H9 (cell line): Measurements from ENCODE around the gene DNAI7. TPM values are rescaled to one million over a fixed set of nuclear protein-coding genes. Genes with fewer than 3 reads are reported as not detected.

Experiments used
- DNase-seq: peaks from one replicate; pipeline ENCODE4 v3.0.0-alpha.2; 2017
- H2AFZ ChIP-seq: one replicate; pipeline ENCODE4 v1.6.1; 2013; ENCODE audit warnings: mild to moderate bottlenecking, low read length, control low read depth, moderate library complexity
- H2AK5ac ChIP-seq: 2 replicates; pipeline ENCODE4 v1.6.1; 2013; ENCODE audit warnings: low read length, control low read depth, mixed read lengths; ENCODE audit not compliant: insufficient read length
- H2BK120ac ChIP-seq: one replicate; pipeline ENCODE4 v1.6.1; 2013; ENCODE audit warnings: low read depth, mild to moderate bottlenecking, low read length, control low read depth, inconsistent platforms; ENCODE audit not compliant: poor library complexity, severe bottlenecking
- H2BK12ac ChIP-seq: 2 replicates; pipeline ENCODE4 v1.6.1; 2013; ENCODE audit warnings: low read length, control low read depth, mixed read lengths, low read depth; ENCODE audit not compliant: insufficient read length
- H2BK15ac ChIP-seq: 2 replicates; pipeline ENCODE4 v1.6.1; 2013; ENCODE audit warnings: low read depth, low read length, control low read depth
- H2BK20ac ChIP-seq: one replicate; pipeline ENCODE4 v1.6.1; 2013; ENCODE audit warnings: low read depth, mild to moderate bottlenecking, low read length, control low read depth, inconsistent platforms; ENCODE audit not compliant: poor library complexity, severe bottlenecking
- H2BK5ac ChIP-seq: 2 replicates; pipeline ENCODE4 v1.6.1; 2013; ENCODE audit warnings: low read length, control low read depth, mixed read lengths; ENCODE audit not compliant: insufficient read length
- H3K14ac ChIP-seq: 2 replicates; pipeline ENCODE4 v1.6.1; 2013; ENCODE audit warnings: low read length, control low read depth; ENCODE audit not compliant: insufficient read depth
- H3K18ac ChIP-seq: 2 replicates; pipeline ENCODE4 v1.6.1; 2013; ENCODE audit warnings: low read depth, mild to moderate bottlenecking, mixed read lengths, low read length, control low read depth; ENCODE audit not compliant: insufficient read length
- H3K23ac ChIP-seq: 2 replicates; pipeline ENCODE4 v1.6.1; 2013; ENCODE audit warnings: low read length, control low read depth, mixed read lengths, low read depth; ENCODE audit not compliant: insufficient read length
- H3K23me2 ChIP-seq: 2 replicates; pipeline ENCODE4 v1.6.1; 2013; ENCODE audit warnings: low read depth, mild to moderate bottlenecking, mixed read lengths, low read length, control low read depth; ENCODE audit not compliant: insufficient read length, poor library complexity, severe bottlenecking
- H3K27ac ChIP-seq: 2 replicates; pipeline ENCODE4 v1.5.1; 2013; ENCODE audit warnings: low read length, control low read depth, mixed read lengths, low read depth; ENCODE audit not compliant: insufficient read length
- H3K27me3 ChIP-seq: 2 replicates; pipeline ENCODE4 v1.6.1; 2013; ENCODE audit warnings: low read length, control low read depth, inconsistent platforms; ENCODE audit not compliant: insufficient read depth
- H3K4ac ChIP-seq: 2 replicates; pipeline ENCODE4 v1.6.1; 2013; ENCODE audit warnings: low read depth, mild to moderate bottlenecking, control low read depth, inconsistent platforms, low read length, moderate library complexity
- H3K4me1 ChIP-seq: 2 replicates; pipeline ENCODE4 v1.6.1; 2013; ENCODE audit warnings: low read length, control low read depth, inconsistent platforms; ENCODE audit not compliant: insufficient read depth
- H3K4me2 ChIP-seq: 2 replicates; pipeline ENCODE4 v1.6.1; 2013; ENCODE audit warnings: low read length, control low read depth, mixed read lengths; ENCODE audit not compliant: insufficient read length, insufficient read depth
- H3K56ac ChIP-seq: 2 replicates; pipeline ENCODE4 v1.6.1; 2013; ENCODE audit warnings: low read depth, mild to moderate bottlenecking, mixed read lengths, low read length, control low read depth; ENCODE audit not compliant: insufficient read length
- H3K79me1 ChIP-seq: 2 replicates; pipeline ENCODE4 v1.6.1; 2013; ENCODE audit warnings: low read depth, mild to moderate bottlenecking, moderate library complexity, low read length, control low read depth, inconsistent platforms; ENCODE audit not compliant: insufficient read depth, poor library complexity, severe bottlenecking
- H3K79me2 ChIP-seq: 2 replicates; pipeline ENCODE4 v1.6.1; 2013; ENCODE audit warnings: low read length, control low read depth, inconsistent platforms; ENCODE audit not compliant: insufficient read depth
- H3K9ac ChIP-seq: 2 replicates; pipeline ENCODE4 v1.6.1; 2013; ENCODE audit warnings: low read length, control low read depth, mixed read lengths; ENCODE audit not compliant: insufficient read length; ENCODE audit errors: extremely low read depth
- H3K9me3 ChIP-seq: one replicate; pipeline ENCODE4 v1.6.1; 2013; ENCODE audit warnings: low read depth, low read length, inconsistent platforms; ENCODE audit not compliant: control insufficient read depth
- H3T11ph ChIP-seq: one replicate; pipeline ENCODE4 v1.6.1; 2013; ENCODE audit warnings: mild to moderate bottlenecking, low read length, control low read depth, inconsistent platforms
- H4K20me1 ChIP-seq: one replicate; pipeline ENCODE4 v1.6.1; 2013; ENCODE audit not compliant: control insufficient read depth, insufficient read length, insufficient read depth
- H4K5ac ChIP-seq: 2 replicates; pipeline ENCODE4 v1.6.1; 2013; ENCODE audit warnings: low read depth, mild to moderate bottlenecking, mixed read lengths, low read length, control low read depth; ENCODE audit not compliant: insufficient read length
- H4K8ac ChIP-seq: replicated peaks from 2 replicates; pipeline ENCODE4 v1.6.1; 2013; ENCODE audit warnings: low read length, control low read depth, mixed read lengths, low read depth; ENCODE audit not compliant: insufficient read length
- H4K91ac ChIP-seq: 2 replicates; pipeline ENCODE4 v1.6.1; 2013; ENCODE audit warnings: low read depth, mild to moderate bottlenecking, moderate library complexity, mixed read lengths, low read length, control low read depth; ENCODE audit not compliant: insufficient read length
- H3K27ac Mint-ChIP-seq, 3 experiments: 2 replicates in 2 of 3; 3 replicates in 1 of 3; pipeline ENCODE4 v1.8.0; 2020 to 2021; ENCODE audit warnings: mixed read lengths in 3 of 3, mild to moderate bottlenecking in 1 of 3, moderate library complexity in 1 of 3
- H3K27me3 Mint-ChIP-seq: 2 replicates; pipeline ENCODE4 v1.8.0; 2021; ENCODE audit warnings: low read depth, mild to moderate bottlenecking, moderate library complexity, mixed read lengths
- H3K36me3 Mint-ChIP-seq, 3 experiments: 2 replicates in 2 of 3; 3 replicates in 1 of 3; pipeline ENCODE4 v1.8.0; 2020 to 2021; ENCODE audit warnings: low read depth in 3 of 3, mixed read lengths in 3 of 3; ENCODE audit not compliant: insufficient read depth in 1 of 3
- H3K4me1 Mint-ChIP-seq, 2 experiments: 2 replicates each; pipeline ENCODE4 v1.8.0; 2020; ENCODE audit warnings: mixed read lengths in 2 of 2
- H3K4me3 Mint-ChIP-seq, 2 experiments: 2 replicates in 1 of 2; 3 replicates in 1 of 2; pipeline ENCODE4 v1.8.0; 2020 to 2021; ENCODE audit warnings: mild to moderate bottlenecking in 2 of 2, mixed read lengths in 2 of 2, moderate library complexity in 1 of 2
- H3K9me3 Mint-ChIP-seq, 2 experiments: 2 replicates in 1 of 2; 3 replicates in 1 of 2; pipeline ENCODE4 v1.8.0; 2020; ENCODE audit warnings: mild to moderate bottlenecking in 2 of 2, mixed read lengths in 2 of 2, moderate library complexity in 1 of 2
- WGBS: extraction: QIAGEN DNeasy Blood & Tissue Kit; methylation state at CpG from one replicate; pipeline ENCODE4 v1.1.7; 2013; ENCODE audit warnings: missing lambda C conversion rate, low lambda C conversion rate, mixed read lengths; ENCODE audit not compliant: insufficient read length; ENCODE audit errors: extremely low coverage; 5-methylcytosine and 5-hydroxymethylcytosine counted together
- total RNA-seq: library from RNA; stranded (reverse); gene quantifications from 2 replicates; pipeline ENCODE4 v1.2.1, GENCODE V29; 2021
- TF ChIP-seq, protein P1 (sequence below): fragments of 200-600 bp; sonication (generic); conservative IDR thresholded peaks from 3 replicates; pipeline ENCODE4 v1.8.0; 2021; ENCODE audit warnings: antibody characterized with exemption, mild to moderate bottlenecking

DNAI7 gene
- total RNA-seq, 1 experiment from 2014 or later, result not detected

DNA sequence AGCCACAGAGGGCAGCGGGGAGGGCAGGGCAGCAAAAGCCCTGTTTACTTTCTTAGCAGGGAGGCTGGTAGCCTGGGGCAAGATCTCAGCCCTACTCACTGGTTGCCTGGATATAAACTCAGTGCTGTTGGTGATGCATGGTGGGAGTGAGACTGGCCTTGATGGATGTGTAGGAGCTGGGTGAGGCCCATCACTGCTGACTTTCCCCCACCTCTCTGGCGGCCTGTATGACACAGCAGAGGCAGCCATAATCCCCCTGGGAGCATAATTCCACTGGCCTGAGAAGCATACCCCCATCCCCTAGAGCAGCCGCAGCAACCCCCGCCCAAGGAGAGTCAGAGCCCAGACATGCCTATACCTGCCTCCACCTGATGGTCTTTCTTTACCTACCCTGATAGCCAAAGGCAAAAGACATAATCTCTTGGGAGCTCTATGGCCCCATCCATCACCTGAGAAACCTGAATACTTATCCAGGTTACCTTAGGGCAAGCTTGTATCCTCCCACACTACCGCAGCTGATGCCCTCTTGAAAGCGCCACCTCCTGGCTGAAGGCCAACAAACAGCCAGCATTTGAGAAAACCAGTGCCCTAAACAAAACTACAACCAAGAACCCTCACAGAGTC is 59.3 kb downstream of the DNAI7 start:
- DNase-seq, result peak; percentile 87
- H4K20me1 ChIP-seq, result no peaks in the 10 kb centered on the region
- H3K4me1 ChIP-seq, result no peaks in the 10 kb centered on the region
- no peak overlapping the region for H2AFZ ChIP-seq
- H3K79me2 ChIP-seq, result no peaks in the 10 kb centered on the region
- no peak overlapping the region for H3K23ac ChIP-seq
- no peak overlapping the region for H3T11ph ChIP-seq
- no peak overlapping the region for H3K9ac ChIP-seq
- Mint-ChIP-seq H3K9me3 (peaks cover under 1 to 2% of the 10 kb centered on the region in 2 experiments; a peak in 3 of 5 replicates), H3K4me1 (peaks cover 15 to 16% of the 10 kb centered on the region in 2 experiments), H3K27me3 (no peaks in the 10 kb centered on the region), H3K36me3 (no peaks in the 10 kb centered on the region), H3K27ac (no peak overlapping the region; a peak in 1 of 7 replicates), H3K4me3 (no peak overlapping the region)
- H3K9me3 ChIP-seq, result no peaks in the 10 kb centered on the region
- H4K8ac ChIP-seq, result no peak overlapping the region
- no peaks in the 10 kb centered on the region for H3K23me2 ChIP-seq
- no peak overlapping the region for H2BK5ac ChIP-seq
- no peak overlapping the region for H2AK5ac ChIP-seq
- no peak overlapping the region for H2BK15ac ChIP-seq
- H3K4me2 ChIP-seq, result no peak overlapping the region
- H3K56ac ChIP-seq, result no peak overlapping the region
- no peak overlapping the region for H4K5ac ChIP-seq
- no peak overlapping the region for H3K27ac ChIP-seq
- TF ChIP-seq, protein P1, sequence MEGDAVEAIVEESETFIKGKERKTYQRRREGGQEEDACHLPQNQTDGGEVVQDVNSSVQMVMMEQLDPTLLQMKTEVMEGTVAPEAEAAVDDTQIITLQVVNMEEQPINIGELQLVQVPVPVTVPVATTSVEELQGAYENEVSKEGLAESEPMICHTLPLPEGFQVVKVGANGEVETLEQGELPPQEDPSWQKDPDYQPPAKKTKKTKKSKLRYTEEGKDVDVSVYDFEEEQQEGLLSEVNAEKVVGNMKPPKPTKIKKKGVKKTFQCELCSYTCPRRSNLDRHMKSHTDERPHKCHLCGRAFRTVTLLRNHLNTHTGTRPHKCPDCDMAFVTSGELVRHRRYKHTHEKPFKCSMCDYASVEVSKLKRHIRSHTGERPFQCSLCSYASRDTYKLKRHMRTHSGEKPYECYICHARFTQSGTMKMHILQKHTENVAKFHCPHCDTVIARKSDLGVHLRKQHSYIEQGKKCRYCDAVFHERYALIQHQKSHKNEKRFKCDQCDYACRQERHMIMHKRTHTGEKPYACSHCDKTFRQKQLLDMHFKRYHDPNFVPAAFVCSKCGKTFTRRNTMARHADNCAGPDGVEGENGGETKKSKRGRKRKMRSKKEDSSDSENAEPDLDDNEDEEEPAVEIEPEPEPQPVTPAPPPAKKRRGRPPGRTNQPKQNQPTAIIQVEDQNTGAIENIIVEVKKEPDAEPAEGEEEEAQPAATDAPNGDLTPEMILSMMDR, result peak; percentile 77
- H3K27me3 ChIP-seq, result no peaks in the 10 kb centered on the region
- H3K18ac ChIP-seq, result no peak overlapping the region
- H2BK12ac ChIP-seq, result no peak overlapping the region
- H2BK120ac ChIP-seq, result no peak overlapping the region
- H3K14ac ChIP-seq, result no peak overlapping the region
- no peak overlapping the region for H3K4ac ChIP-seq
- no peaks in the 10 kb centered on the region for H3K79me1 ChIP-seq
- no peak overlapping the region for H2BK20ac ChIP-seq
- no CpG with 5 or more reads among the region's 6 CpGs for WGBS
- no peak overlapping the region for H4K91ac ChIP-seq
